Right lobe of liver (tissue), 6 donors: ENCODE results near the gene KRTAP4-1. TPM values are rescaled to one million over a fixed set of nuclear protein-coding genes. Genes with fewer than 3 reads are reported as not detected.

Experiments
- ATAC-seq, 4 donors: fragments of 200-7000 bp; cut with Tn5 transposase; one replicate each; pipeline ENCODE4 v1.9.1; 2020; ENCODE audit warnings: mild to moderate bottlenecking in 4 of 4, moderate library complexity in 4 of 4
- DNase-seq, 3 donors: peaks; one replicate each; pipeline ENCODE4 v3.0.0-alpha.2; 2020
- H3K27ac ChIP-seq, 3 donors: fragments of 200-600 bp; one replicate each; pipeline ENCODE4 v1.8.0; 2022
- H3K27me3 ChIP-seq, 2 donors: fragments of 200-600 bp; one replicate each; pipeline ENCODE4 v1.8.0; 2022
- H3K36me3 ChIP-seq, 4 donors: fragments of 200-600 bp; sonication (generic) in 1 of 4; one replicate each; pipeline versions ENCODE4 v1.5.1 to v1.8.0; 2017 to 2022; ENCODE audit warnings: control low read depth in 1 of 4
- H3K4me1 ChIP-seq, 4 donors: fragments of 200-600 bp; sonication (generic) in 1 of 4; one replicate each; pipeline versions ENCODE4 v1.5.1 to v1.8.0; 2017 to 2022; ENCODE audit warnings: control low read depth in 1 of 4
- H3K4me3 ChIP-seq, 3 donors: fragments of 200-600 bp; one replicate each; pipeline ENCODE4 v1.8.0; 2022
- H3K9me3 ChIP-seq, 4 donors: fragments of 200-600 bp; sonication (generic) in 1 of 4; one replicate each; pipeline versions ENCODE4 v1.5.1 to v1.8.0; 2017 to 2022; ENCODE audit warnings: control low read depth in 1 of 4
- POLR2A ChIP-seq: fragments of 450-650 bp; IDR thresholded peaks from one replicate; pipeline ENCODE4 v1.6.1; 2017; ENCODE audit warnings: antibody characterized with exemption, mild to moderate bottlenecking
- WGBS: methylation state at CpG from one replicate; pipeline ENCODE4 v1.1.6; 2018; ENCODE audit warnings: low coverage, low lambda C conversion rate; ENCODE audit not compliant: insufficient coverage; ENCODE audit errors: missing lambda C conversion rate; 5-methylcytosine and 5-hydroxymethylcytosine counted together
- intact Hi-C, 2 donors: fragments of 100-400 bp; cut with DNase I; formaldehyde crosslinking; loops; one replicate each; pipeline versions ENCODE4 v1.11.2 to v1.14.1; 2022
- total RNA-seq, 6 experiments: library from RNA; depleted of rRNA in 2 of 6; stranded (reverse); fragments of >200 nt in 2 of 6; fragmentation: NEBNext Ultra II Directional in 3 of 6; extraction: Animal tissue kit (Norgen Biotek cat#: 25700) in 3 of 6; gene quantifications; one replicate each; pipeline versions ENCODE4 v1.1.0 to v1.2.4, GENCODE V29; 2016 to 2023
- TF ChIP-seq, protein P1 (sequence below), 4 donors: fragments of 200-600 bp in 3 of 4; fragments of 450-650 bp in 1 of 4; IDR thresholded peaks; one replicate each; pipeline versions ENCODE4 v1.5.1 to v1.8.0; 2016 to 2022; ENCODE audit warnings: antibody characterized with exemption in 4 of 4, mild to moderate bottlenecking in 2 of 4
- donor health status: DM: no; HTN: yes; CAD: no.
- donor health status: DM: no; HTN: no; CAD: no.
- donor health status: DM: no; HTN: no; CAD: no.
- donor health status: DM: no; HTN: yes; CAD: no.
- donor health status: DM: no; HTN: yes; CAD: no.

Gene KRTAP4-1
- total RNA-seq, 6 experiments from 2014 or later = not detected

DNA sequence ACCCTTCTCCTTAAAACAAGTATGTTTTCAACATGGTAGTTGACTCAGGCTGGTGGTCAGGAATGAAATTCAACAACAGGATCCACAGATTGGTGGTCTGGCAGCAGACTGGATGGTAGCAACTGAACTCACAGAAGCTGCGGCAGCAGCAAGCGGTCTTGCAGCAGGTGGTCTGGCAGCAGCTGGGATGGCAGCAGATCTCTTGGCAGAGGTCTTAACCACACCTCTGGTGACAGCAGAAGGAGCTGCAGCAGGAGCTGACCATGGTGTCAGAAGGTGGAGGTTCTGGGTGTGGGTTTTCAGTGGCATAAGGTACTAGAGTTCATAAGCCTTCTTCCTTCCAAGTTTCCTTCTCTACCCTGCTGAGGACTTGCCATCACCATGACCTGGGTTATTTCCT lies 2.2 kb upstream of the KRTAP4-1 start:
- TF ChIP-seq, protein P1, sequence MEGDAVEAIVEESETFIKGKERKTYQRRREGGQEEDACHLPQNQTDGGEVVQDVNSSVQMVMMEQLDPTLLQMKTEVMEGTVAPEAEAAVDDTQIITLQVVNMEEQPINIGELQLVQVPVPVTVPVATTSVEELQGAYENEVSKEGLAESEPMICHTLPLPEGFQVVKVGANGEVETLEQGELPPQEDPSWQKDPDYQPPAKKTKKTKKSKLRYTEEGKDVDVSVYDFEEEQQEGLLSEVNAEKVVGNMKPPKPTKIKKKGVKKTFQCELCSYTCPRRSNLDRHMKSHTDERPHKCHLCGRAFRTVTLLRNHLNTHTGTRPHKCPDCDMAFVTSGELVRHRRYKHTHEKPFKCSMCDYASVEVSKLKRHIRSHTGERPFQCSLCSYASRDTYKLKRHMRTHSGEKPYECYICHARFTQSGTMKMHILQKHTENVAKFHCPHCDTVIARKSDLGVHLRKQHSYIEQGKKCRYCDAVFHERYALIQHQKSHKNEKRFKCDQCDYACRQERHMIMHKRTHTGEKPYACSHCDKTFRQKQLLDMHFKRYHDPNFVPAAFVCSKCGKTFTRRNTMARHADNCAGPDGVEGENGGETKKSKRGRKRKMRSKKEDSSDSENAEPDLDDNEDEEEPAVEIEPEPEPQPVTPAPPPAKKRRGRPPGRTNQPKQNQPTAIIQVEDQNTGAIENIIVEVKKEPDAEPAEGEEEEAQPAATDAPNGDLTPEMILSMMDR (IDR thresholded peaks at IDR 0.05) = no peak
- no peak for TF ChIP-seq POLR2A
- WGBS = 71% methylated on average over 1 of the region's 2 CpGs
- H3K4me1 ChIP-seq = no peaks in the 10 kb centered on the region
- H3K27me3 ChIP-seq = no peaks in the 10 kb centered on the region
- DNase-seq (no peak), ATAC-seq (no peak)
- H3K27ac ChIP-seq = no peak overlapping the region
- no peaks in the 10 kb centered on the region for H3K36me3 ChIP-seq
- intact Hi-C loops = no loop called here
- H3K9me3 ChIP-seq = no peaks in the 10 kb centered on the region
- H3K4me3 ChIP-seq = no peak overlapping the region

DNA sequence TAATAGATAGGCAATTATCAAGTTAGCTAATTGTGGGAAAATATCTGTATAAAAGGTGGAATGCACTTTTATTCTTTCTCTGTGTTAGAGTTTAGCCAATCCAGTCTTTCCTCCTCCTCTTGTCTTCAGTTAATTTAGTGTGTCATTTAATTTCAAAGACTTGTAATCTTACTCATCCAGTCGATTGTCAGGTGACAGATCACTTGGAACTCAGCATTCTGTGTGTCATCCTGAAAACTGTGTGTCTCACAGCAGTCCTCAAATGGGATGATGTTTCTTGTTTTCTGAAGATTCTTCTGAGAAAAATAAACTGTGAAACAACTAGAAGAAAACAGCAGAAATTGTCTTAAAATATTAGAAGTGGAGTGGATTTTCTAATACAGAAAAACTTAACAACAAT lies 290 bp upstream of the KRTAP4-1 start:
- ATAC-seq (no peak), DNase-seq (no peak)
- Histone ChIP-seq H3K4me3 (no peak overlapping the region), H3K4me1 (no peaks in the 10 kb centered on the region), H3K27ac (no peak overlapping the region), H3K27me3 (no peaks in the 10 kb centered on the region), H3K9me3 (no peaks in the 10 kb centered on the region), H3K36me3 (no peaks in the 10 kb centered on the region)
- intact Hi-C loops = no loop called here
- 33% methylated on average over 1 of the region's 1 CpG for WGBS
- TF ChIP-seq, protein P1 (IDR thresholded peaks at IDR 0.05) = no peak
- TF ChIP-seq POLR2A = no peak

DNA sequence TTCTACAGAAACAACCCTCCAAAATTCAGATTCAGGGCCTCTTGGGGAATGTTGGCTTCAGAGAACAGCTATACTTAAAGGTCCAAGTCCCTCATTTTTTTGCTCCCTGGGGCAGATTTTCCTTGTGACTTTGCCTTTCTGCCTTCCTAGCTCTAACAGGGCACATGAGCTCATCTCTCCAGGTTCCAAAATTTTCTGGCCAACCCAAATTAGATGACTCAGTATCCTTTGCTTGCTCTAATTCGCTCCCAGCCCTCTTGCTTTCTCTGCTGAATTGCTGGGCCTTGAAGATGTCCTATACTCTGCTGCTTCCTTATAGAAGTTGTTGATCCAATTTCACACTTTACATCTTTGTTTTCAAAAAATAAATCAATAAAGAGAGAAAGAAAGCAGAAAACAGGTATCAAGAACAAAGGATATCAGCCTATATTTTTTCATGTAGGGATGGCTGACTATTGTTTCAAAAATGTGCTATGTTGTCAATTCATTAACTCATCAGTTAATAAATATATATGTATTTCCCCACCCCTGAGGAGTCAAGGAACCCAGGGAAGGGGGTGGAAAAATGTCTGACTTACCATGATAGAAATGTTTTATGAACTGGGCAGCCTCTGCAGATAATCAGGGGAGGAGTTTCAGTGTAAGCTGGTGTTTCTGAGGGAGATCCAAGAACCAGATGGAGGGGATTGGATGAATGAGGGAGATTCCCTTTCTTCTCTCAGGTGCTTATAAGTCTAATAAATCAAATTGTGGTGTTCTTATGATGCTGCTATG lies 5.7 kb downstream of the KRTAP4-1 start:
- no peaks in the 10 kb centered on the region for H3K36me3 ChIP-seq
- no peaks in the 10 kb centered on the region for H3K27me3 ChIP-seq
- intact Hi-C loops = no loop called here
- H3K27ac ChIP-seq = no peak overlapping the region
- H3K9me3 ChIP-seq = no peaks in the 10 kb centered on the region
- no peak for ATAC-seq
- H3K4me3 ChIP-seq = no peak overlapping the region
- no peaks in the 10 kb centered on the region for H3K4me1 ChIP-seq
- TF ChIP-seq POLR2A = no peak
- TF ChIP-seq, protein P1 (IDR thresholded peaks at IDR 0.05) = no peak
- DNase-seq = no peak
- WGBS = 60% methylated on average over 1 of the region's 1 CpG

DNA sequence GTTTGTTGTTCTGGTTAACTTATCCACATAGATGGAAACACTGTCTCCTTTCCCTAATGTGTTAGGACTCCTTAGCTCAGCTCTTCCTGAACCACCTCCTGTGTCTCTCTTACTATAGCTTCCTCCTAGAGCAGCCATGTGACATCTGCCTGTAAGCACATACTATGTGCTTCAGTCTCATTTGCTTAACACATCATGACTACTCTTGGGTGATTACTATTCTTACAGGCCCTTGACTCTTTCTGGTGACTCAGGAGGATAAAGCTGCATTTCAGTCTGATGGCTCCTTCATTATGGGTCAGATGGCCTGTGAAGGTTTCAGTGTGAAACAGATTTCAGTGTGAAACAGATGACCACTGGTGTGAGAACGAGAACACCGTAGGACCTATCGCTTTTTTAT lies 6.4 kb downstream of the KRTAP4-1 start:
- no peak overlapping the region for H3K4me3 ChIP-seq
- no peak overlapping the region for H3K27ac ChIP-seq
- TF ChIP-seq, protein P1 (IDR thresholded peaks at IDR 0.05) = no peak
- TF ChIP-seq POLR2A = no peak
- ATAC-seq (no peak), DNase-seq (no peak)
- no peaks in the 10 kb centered on the region for H3K4me1 ChIP-seq
- intact Hi-C loops = no loop called here
- no peaks in the 10 kb centered on the region for H3K27me3 ChIP-seq
- 82% methylated on average over 2 of the region's 3 CpGs for WGBS
- H3K36me3 ChIP-seq = no peaks in the 10 kb centered on the region
- no peaks in the 10 kb centered on the region for H3K9me3 ChIP-seq
